ENCODE measurements around the gene MAP3K1. TPM values are rescaled to one million over a fixed set of nuclear protein-coding genes. Genes with fewer than 3 reads are reported as not detected.

MAP3K1 gene
- total RNA-seq, 1 donor from 2014 or later = 14.8 TPM

DNA sequence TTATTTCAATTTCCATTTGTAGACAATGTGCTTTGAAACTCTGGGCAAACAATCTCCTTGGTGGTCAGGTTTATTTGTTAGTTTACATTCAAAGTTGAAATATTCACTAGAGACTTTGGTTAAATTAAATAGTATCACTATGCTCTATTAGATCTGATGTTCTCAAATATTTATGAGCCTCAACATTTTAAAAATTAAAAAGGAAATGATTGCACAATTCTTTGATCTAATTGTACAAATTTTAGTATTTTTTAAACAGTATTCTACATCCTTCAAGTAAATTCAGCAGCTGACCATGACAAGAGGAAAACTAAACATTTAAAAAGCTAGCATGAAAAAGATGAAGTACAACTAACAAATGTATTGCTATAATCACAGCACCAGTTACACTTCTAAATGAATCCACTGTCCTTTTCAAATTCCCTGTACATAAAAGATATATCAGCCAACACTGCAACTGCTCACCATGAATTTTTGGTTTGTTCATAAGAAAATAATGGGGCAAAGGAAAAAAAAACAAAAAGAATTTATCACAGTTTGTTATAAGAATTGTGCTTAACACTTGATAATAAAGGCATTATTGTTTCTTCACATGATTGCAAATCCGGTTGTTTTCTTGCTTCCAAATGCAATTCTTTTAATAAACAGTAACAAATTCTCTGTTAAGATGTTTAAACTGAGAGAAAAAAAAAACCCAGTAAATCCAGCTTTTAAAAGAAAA lies 104.8 kb downstream of the MAP3K1 start:
- Mint-ChIP-seq H3K9me3 (ENCODE audit: low read depth) (no peaks in the 10 kb centered on the region), H3K27me3 (ENCODE audit: low read depth) (no peaks in the 10 kb centered on the region), H3K4me1 (ENCODE audit: low read depth) (no peaks in the 10 kb centered on the region), H3K27ac (ENCODE audit: unreplicated experiment) (no peak overlapping the region), H3K36me3 (ENCODE audit: low read depth) (peaks cover 12% of the 10 kb centered on the region), H3K4me3 (ENCODE audit: unreplicated experiment) (no peak overlapping the region)
- TF ChIP-seq, protein P1, sequence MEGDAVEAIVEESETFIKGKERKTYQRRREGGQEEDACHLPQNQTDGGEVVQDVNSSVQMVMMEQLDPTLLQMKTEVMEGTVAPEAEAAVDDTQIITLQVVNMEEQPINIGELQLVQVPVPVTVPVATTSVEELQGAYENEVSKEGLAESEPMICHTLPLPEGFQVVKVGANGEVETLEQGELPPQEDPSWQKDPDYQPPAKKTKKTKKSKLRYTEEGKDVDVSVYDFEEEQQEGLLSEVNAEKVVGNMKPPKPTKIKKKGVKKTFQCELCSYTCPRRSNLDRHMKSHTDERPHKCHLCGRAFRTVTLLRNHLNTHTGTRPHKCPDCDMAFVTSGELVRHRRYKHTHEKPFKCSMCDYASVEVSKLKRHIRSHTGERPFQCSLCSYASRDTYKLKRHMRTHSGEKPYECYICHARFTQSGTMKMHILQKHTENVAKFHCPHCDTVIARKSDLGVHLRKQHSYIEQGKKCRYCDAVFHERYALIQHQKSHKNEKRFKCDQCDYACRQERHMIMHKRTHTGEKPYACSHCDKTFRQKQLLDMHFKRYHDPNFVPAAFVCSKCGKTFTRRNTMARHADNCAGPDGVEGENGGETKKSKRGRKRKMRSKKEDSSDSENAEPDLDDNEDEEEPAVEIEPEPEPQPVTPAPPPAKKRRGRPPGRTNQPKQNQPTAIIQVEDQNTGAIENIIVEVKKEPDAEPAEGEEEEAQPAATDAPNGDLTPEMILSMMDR (IDR thresholded peaks at IDR 0.05) = no peak
- no peak for DNase-seq (ENCODE audit: low spot score)

DNA sequence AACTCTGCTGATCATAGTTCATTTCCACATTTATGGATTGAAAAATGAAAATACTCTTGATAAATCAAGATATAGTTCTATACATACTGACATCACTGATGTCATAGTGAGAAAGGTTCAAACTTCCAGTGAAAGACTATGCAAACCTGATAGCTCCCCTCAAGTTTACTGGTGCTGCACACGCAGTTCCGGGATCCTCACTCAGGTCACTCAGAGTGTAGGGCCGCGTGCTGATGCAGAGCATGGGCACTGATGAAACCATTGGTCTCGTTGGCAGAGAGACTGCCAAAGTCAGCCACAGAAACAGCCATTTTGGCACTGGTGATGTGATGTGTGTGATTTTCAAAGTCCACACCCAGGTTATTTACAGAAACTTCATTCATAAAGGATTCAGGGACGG lies 107.6 kb downstream of the MAP3K1 start:
- DNase-seq (ENCODE audit: low spot score) = no peak
- peaks cover 31% of the 10 kb centered on the region for H3K36me3 Mint-ChIP-seq (ENCODE audit: low read depth)
- no peaks in the 10 kb centered on the region for H3K4me1 Mint-ChIP-seq (ENCODE audit: low read depth)
- TF ChIP-seq, protein P1 (IDR thresholded peaks at IDR 0.05) = no peak
- H3K9me3 Mint-ChIP-seq (ENCODE audit: low read depth) = no peaks in the 10 kb centered on the region
- no peak overlapping the region for H3K27ac Mint-ChIP-seq (ENCODE audit: unreplicated experiment)
- H3K27me3 Mint-ChIP-seq (ENCODE audit: low read depth) = no peaks in the 10 kb centered on the region
- no peak overlapping the region for H3K4me3 Mint-ChIP-seq (ENCODE audit: unreplicated experiment)

- Mint-ChIP-seq H3K27ac (ENCODE audit: unreplicated experiment) (no peak overlapping the region), H3K36me3 (ENCODE audit: low read depth) (peaks cover 30% of the 10 kb centered on the region), H3K4me3 (ENCODE audit: unreplicated experiment) (no peak overlapping the region), H3K4me1 (ENCODE audit: low read depth) (no peaks in the 10 kb centered on the region), H3K9me3 (ENCODE audit: low read depth) (no peaks in the 10 kb centered on the region), H3K27me3 (ENCODE audit: low read depth) (no peaks in the 10 kb centered on the region)
- TF ChIP-seq, protein P1 (IDR thresholded peaks at IDR 0.05) = no peak
- DNase-seq (ENCODE audit: low spot score) = no peak
Observed at GRCh38 chr5:56934325-56934724, 119.0 kb downstream of the MAP3K1 start.

GRCh38 chr5:56938858-56939257 lies 123.5 kb downstream of the MAP3K1 start:
- Mint-ChIP-seq H3K27me3 (ENCODE audit: low read depth) (no peaks in the 10 kb centered on the region), H3K4me1 (ENCODE audit: low read depth) (no peaks in the 10 kb centered on the region), H3K9me3 (ENCODE audit: low read depth) (no peaks in the 10 kb centered on the region), H3K27ac (ENCODE audit: unreplicated experiment) (no peak overlapping the region), H3K4me3 (ENCODE audit: unreplicated experiment) (no peak overlapping the region), H3K36me3 (ENCODE audit: low read depth) (peaks cover 35% of the 10 kb centered on the region)
- TF ChIP-seq, protein P1 (IDR thresholded peaks at IDR 0.05) = no peak
- no peak for DNase-seq (ENCODE audit: low spot score)

DNA sequence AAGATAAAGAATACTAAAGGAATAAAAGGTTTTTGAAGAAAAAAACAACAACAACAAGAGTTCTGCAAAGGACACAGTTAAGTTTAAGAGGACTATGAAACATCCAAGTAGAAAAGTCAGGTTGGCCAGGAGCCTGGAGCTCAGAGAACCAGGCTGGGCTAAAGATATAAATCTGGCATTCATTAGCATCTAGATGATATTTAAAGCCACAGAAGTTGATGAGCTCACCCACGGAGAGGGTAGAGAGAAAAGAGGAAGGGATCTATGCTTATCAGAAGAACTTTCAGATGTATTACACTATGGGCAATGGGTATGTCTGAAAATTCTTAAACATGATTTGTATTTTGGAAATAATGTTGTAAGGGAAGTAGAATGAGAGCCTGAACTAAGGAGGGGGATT lies 126.6 kb downstream of the MAP3K1 start:
- DNase-seq (ENCODE audit: low spot score) = no peak
- H3K27me3 Mint-ChIP-seq (ENCODE audit: low read depth) = no peaks in the 10 kb centered on the region
- TF ChIP-seq, protein P1 (IDR thresholded peaks at IDR 0.05) = no peak
- no peaks in the 10 kb centered on the region for H3K4me1 Mint-ChIP-seq (ENCODE audit: low read depth)
- H3K4me3 Mint-ChIP-seq (ENCODE audit: unreplicated experiment) = no peak overlapping the region
- no peaks in the 10 kb centered on the region for H3K9me3 Mint-ChIP-seq (ENCODE audit: low read depth)
- no peak overlapping the region for H3K27ac Mint-ChIP-seq (ENCODE audit: unreplicated experiment)
- peaks cover 31% of the 10 kb centered on the region for H3K36me3 Mint-ChIP-seq (ENCODE audit: low read depth)

Other genes with a start within 250 kb of the MAP3K1 start
- 8.5 to 11.2 TPM (median 8.7 TPM) in 3 replicates for gene SETD9, start 94.0 kb downstream of the MAP3K1 start, total RNA-seq
- 22.6 to 25.7 TPM (median 22.7 TPM) in 3 replicates for gene MIER3, start 136.6 kb downstream of the MAP3K1 start, total RNA-seq